GM21737 (cell line): Measurements from ENCODE around the gene DACH1.

Source experiments
- ATAC-seq: cut with Tn5 transposase; IDR thresholded peaks from one replicate; pipeline ENCODE4 v1.9.1; 2021; ENCODE audit warnings: mild to moderate bottlenecking, moderate library complexity; ENCODE audit not compliant: unreplicated experiment

The DACH1 gene

GRCh38 chr13:71593566-71593965 lies 273.4 kb downstream of the DACH1 start:
- no peak for ATAC-seq

GRCh38 chr13:71591374-71591773 lies 275.6 kb downstream of the DACH1 start:
- ATAC-seq: no peak

GRCh38 chr13:71590654-71591148 lies 276.3 kb downstream of the DACH1 start:
- ATAC-seq: no peak

- no peak for ATAC-seq
Observed at GRCh38 chr13:71589032-71589431, 278.0 kb downstream of the DACH1 start.

- ATAC-seq: no peak
Observed at GRCh38 chr13:71587817-71588216, 279.2 kb downstream of the DACH1 start.

- no peak for ATAC-seq
Observed at GRCh38 chr13:71587193-71587592, 279.8 kb downstream of the DACH1 start.

- ATAC-seq: no peak
Observed at GRCh38 chr13:71583581-71583980, 283.4 kb downstream of the DACH1 start.

GRCh38 chr13:71580614-71581013 lies 286.4 kb downstream of the DACH1 start:
- no peak for ATAC-seq

- ATAC-seq: no peak
Observed at GRCh38 chr13:71578048-71578447, 289.0 kb downstream of the DACH1 start.

GRCh38 chr13:71577127-71577526 lies 289.9 kb downstream of the DACH1 start:
- ATAC-seq: no peak

- no peak for ATAC-seq
Observed at GRCh38 chr13:71576571-71576970, 290.4 kb downstream of the DACH1 start.

- ATAC-seq: no peak
Observed at GRCh38 chr13:71546881-71547280, 320.1 kb downstream of the DACH1 start.

GRCh38 chr13:71540098-71540497 lies 326.9 kb downstream of the DACH1 start:
- ATAC-seq: no peak

GRCh38 chr13:71536201-71536600 lies 330.8 kb downstream of the DACH1 start:
- no peak for ATAC-seq

GRCh38 chr13:71524613-71525304 lies 342.2 kb downstream of the DACH1 start:
- ATAC-seq: no peak

GRCh38 chr13:71524245-71524612 lies 342.8 kb downstream of the DACH1 start:
- ATAC-seq: no peak

- ATAC-seq: no peak
Observed at GRCh38 chr13:71522941-71523526, 344.0 kb downstream of the DACH1 start.

GRCh38 chr13:71517004-71517403 lies 350.0 kb downstream of the DACH1 start:
- no peak for ATAC-seq

- ATAC-seq: no peak
Observed at GRCh38 chr13:71516521-71516920, 350.5 kb downstream of the DACH1 start.

- ATAC-seq: no peak
Observed at GRCh38 chr13:71515744-71516038, 351.3 kb downstream of the DACH1 start.

- ATAC-seq: no peak
Observed at GRCh38 chr13:71514900-71515743, 351.9 kb downstream of the DACH1 start.
